GM23338 (cell line): Measurements from ENCODE around the gene CCDC61.

Experiments
- CREB1 ChIP-seq: fragments of 250-450 bp; sonication (Bioruptor Pico); IDR thresholded peaks from 2 replicates; pipeline ENCODE4 v1.5.0; 2020; ENCODE audit warnings: low read depth, mild to moderate bottlenecking, moderate library complexity
- EZH2 ChIP-seq: fragments of 200-600 bp; sonication (generic); IDR thresholded peaks from one replicate; pipeline ENCODE4 v1.8.0; 2017; ENCODE audit warnings: antibody characterized with exemption, mild to moderate bottlenecking, low read depth; ENCODE audit not compliant: unreplicated experiment
- EZH2phosphoT487 ChIP-seq: fragments of 200-600 bp; sonication (generic); IDR thresholded peaks from one replicate; pipeline ENCODE4 v1.8.1; 2018; ENCODE audit warnings: antibody characterized with exemption; ENCODE audit not compliant: unreplicated experiment
- JUNB ChIP-seq: IDR thresholded peaks from one replicate; pipeline ENCODE4 v1.6.1; 2016; ENCODE audit warnings: antibody characterized with exemption; ENCODE audit not compliant: unreplicated experiment
- TF ChIP-seq, protein P1 (sequence below), 2 experiments: fragments of 200-600 bp in 1 of 2; sonication (generic) in 1 of 2; conservative IDR thresholded peaks; 2 replicates each; pipeline versions ENCODE4 v1.5.1 to v1.6.1; 2016 to 2017; ENCODE audit warnings: antibody characterized with exemption in 2 of 2, low read depth in 2 of 2, mild to moderate bottlenecking in 2 of 2, moderate library complexity in 1 of 2
- TF ChIP-seq, protein P2 (sequence below): IDR thresholded peaks from 2 replicates; pipeline ENCODE4 v1.6.1; 2016; ENCODE audit warnings: antibody characterized with exemption
- TF ChIP-seq, protein P3 (sequence below): IDR thresholded peaks from one replicate; pipeline ENCODE4 v1.6.1; 2018; ENCODE audit warnings: antibody characterized with exemption; ENCODE audit not compliant: unreplicated experiment

DNA sequence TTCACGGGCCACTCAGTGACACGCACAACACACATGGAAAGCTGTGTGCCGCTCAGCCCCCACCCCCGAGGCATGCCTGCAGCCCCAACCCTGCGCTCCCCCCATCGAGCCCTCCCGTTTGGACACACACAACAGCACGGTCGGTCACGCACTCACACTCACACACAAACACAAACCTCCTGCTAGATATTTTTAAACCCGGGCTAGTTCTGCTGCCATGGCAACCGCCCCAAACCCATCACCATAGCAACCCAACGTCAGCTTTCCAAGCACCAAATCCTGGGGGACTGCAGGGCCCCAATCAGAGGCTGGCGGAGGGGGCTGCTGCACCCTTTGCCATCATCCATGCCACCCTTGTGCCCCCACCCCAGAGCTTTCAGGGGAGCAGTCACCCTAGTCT is 19.1 kb upstream of the CCDC61 start:
- TF ChIP-seq, protein P1, sequence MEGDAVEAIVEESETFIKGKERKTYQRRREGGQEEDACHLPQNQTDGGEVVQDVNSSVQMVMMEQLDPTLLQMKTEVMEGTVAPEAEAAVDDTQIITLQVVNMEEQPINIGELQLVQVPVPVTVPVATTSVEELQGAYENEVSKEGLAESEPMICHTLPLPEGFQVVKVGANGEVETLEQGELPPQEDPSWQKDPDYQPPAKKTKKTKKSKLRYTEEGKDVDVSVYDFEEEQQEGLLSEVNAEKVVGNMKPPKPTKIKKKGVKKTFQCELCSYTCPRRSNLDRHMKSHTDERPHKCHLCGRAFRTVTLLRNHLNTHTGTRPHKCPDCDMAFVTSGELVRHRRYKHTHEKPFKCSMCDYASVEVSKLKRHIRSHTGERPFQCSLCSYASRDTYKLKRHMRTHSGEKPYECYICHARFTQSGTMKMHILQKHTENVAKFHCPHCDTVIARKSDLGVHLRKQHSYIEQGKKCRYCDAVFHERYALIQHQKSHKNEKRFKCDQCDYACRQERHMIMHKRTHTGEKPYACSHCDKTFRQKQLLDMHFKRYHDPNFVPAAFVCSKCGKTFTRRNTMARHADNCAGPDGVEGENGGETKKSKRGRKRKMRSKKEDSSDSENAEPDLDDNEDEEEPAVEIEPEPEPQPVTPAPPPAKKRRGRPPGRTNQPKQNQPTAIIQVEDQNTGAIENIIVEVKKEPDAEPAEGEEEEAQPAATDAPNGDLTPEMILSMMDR (conservative IDR thresholded peaks at IDR 0.05; ENCODE audit: low read depth in 2 of 2), result no peak
- TF ChIP-seq EZH2 (no peak), JUNB (no peak), EZH2phosphoT487 (no peak), CREB1 (CRISPR knock-in tag) (no peak)
- TF ChIP-seq, protein P2, sequence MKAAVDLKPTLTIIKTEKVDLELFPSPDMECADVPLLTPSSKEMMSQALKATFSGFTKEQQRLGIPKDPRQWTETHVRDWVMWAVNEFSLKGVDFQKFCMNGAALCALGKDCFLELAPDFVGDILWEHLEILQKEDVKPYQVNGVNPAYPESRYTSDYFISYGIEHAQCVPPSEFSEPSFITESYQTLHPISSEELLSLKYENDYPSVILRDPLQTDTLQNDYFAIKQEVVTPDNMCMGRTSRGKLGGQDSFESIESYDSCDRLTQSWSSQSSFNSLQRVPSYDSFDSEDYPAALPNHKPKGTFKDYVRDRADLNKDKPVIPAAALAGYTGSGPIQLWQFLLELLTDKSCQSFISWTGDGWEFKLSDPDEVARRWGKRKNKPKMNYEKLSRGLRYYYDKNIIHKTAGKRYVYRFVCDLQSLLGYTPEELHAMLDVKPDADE, result no peak
- TF ChIP-seq, protein P3, sequence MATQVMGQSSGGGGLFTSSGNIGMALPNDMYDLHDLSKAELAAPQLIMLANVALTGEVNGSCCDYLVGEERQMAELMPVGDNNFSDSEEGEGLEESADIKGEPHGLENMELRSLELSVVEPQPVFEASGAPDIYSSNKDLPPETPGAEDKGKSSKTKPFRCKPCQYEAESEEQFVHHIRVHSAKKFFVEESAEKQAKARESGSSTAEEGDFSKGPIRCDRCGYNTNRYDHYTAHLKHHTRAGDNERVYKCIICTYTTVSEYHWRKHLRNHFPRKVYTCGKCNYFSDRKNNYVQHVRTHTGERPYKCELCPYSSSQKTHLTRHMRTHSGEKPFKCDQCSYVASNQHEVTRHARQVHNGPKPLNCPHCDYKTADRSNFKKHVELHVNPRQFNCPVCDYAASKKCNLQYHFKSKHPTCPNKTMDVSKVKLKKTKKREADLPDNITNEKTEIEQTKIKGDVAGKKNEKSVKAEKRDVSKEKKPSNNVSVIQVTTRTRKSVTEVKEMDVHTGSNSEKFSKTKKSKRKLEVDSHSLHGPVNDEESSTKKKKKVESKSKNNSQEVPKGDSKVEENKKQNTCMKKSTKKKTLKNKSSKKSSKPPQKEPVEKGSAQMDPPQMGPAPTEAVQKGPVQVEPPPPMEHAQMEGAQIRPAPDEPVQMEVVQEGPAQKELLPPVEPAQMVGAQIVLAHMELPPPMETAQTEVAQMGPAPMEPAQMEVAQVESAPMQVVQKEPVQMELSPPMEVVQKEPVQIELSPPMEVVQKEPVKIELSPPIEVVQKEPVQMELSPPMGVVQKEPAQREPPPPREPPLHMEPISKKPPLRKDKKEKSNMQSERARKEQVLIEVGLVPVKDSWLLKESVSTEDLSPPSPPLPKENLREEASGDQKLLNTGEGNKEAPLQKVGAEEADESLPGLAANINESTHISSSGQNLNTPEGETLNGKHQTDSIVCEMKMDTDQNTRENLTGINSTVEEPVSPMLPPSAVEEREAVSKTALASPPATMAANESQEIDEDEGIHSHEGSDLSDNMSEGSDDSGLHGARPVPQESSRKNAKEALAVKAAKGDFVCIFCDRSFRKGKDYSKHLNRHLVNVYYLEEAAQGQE, result no peak
